OCI-LY7 (cell line): Measurements from ENCODE around the gene INSYN2B.

ENCODE experiments used
- EZH2phosphoT487 ChIP-seq: fragments of 200-600 bp; sonication (generic); IDR thresholded peaks from 2 replicates; pipeline ENCODE4 v1.6.1; 2018; ENCODE audit warnings: low read depth, borderline replicate concordance, mild to moderate bottlenecking, mixed run types, antibody characterized with exemption, low read length, moderate library complexity, mixed read lengths
- TF ChIP-seq, protein P1 (sequence below): fragments of 200-600 bp; sonication (generic); conservative IDR thresholded peaks from 2 replicates; pipeline ENCODE4 v1.5.1; 2014; ENCODE audit warnings: mild to moderate bottlenecking, antibody characterized with exemption, low read length, moderate library complexity, mixed read lengths

DNA sequence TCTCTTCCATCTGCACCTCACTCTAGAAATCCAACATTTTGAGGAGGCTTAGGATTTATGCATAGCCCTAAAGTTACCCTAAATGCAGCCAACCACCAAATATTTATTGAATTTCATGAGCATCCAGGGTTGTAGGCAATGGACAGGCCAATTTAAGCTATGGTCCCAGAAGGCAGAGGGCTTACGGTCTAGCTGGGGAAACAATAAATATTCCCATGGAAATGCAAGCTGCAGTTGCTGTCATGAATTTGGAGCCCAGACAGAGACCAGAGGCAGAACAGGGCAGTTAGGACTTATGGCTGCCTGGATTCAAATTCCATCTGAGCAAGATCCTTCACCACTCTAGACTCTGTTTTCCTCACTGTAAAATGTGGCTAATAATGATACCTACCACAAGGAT, 9.1 kb upstream of the INSYN2B start:
- TF ChIP-seq, protein P1, sequence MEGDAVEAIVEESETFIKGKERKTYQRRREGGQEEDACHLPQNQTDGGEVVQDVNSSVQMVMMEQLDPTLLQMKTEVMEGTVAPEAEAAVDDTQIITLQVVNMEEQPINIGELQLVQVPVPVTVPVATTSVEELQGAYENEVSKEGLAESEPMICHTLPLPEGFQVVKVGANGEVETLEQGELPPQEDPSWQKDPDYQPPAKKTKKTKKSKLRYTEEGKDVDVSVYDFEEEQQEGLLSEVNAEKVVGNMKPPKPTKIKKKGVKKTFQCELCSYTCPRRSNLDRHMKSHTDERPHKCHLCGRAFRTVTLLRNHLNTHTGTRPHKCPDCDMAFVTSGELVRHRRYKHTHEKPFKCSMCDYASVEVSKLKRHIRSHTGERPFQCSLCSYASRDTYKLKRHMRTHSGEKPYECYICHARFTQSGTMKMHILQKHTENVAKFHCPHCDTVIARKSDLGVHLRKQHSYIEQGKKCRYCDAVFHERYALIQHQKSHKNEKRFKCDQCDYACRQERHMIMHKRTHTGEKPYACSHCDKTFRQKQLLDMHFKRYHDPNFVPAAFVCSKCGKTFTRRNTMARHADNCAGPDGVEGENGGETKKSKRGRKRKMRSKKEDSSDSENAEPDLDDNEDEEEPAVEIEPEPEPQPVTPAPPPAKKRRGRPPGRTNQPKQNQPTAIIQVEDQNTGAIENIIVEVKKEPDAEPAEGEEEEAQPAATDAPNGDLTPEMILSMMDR = no peak
- TF ChIP-seq EZH2phosphoT487 = no peak
